HG03108 (cell line): ENCODE measurements around the gene TMUB1.
A peak's percentile ranks its signal among the peaks of the same experiment; 100 is the strongest.

Experiments used
- ATAC-seq: cut with Tn5 transposase; IDR thresholded peaks from one replicate; pipeline ENCODE4 v1.9.1; 2021; ENCODE audit warnings: moderate library complexity; ENCODE audit not compliant: unreplicated experiment

Gene TMUB1

GRCh38 chr7:151104411-151105235 lies 21.3 kb upstream of the TMUB1 start:
- no peak for ATAC-seq

- ATAC-seq: no peak
Measured at GRCh38 chr7:151103973-151104372, 20.7 kb upstream of the TMUB1 start.

GRCh38 chr7:151102991-151103390 lies 19.7 kb upstream of the TMUB1 start:
- ATAC-seq: no peak

- no peak for ATAC-seq
Measured at GRCh38 chr7:151101621-151102396, 18.5 kb upstream of the TMUB1 start.

- no peak for ATAC-seq
Measured at GRCh38 chr7:151100921-151101320, 17.6 kb upstream of the TMUB1 start.

- ATAC-seq: no peak
Measured at GRCh38 chr7:151099486-151100211, 16.4 kb upstream of the TMUB1 start.

GRCh38 chr7:151095828-151096475 lies 12.7 kb upstream of the TMUB1 start:
- ATAC-seq: no peak

GRCh38 chr7:151095123-151095797 lies 12.0 kb upstream of the TMUB1 start:
- no peak for ATAC-seq

- ATAC-seq: no peak
Measured at GRCh38 chr7:151094675-151095074, 11.4 kb upstream of the TMUB1 start.

GRCh38 chr7:151093748-151094147 lies 10.5 kb upstream of the TMUB1 start:
- no peak for ATAC-seq

GRCh38 chr7:151091988-151092387 lies 8.7 kb upstream of the TMUB1 start:
- ATAC-seq: no peak

GRCh38 chr7:151091431-151091830 lies 8.1 kb upstream of the TMUB1 start:
- ATAC-seq: no peak

- ATAC-seq: no peak
Measured at GRCh38 chr7:151091003-151091402, 7.7 kb upstream of the TMUB1 start.

GRCh38 chr7:151089893-151090730 lies 6.8 kb upstream of the TMUB1 start:
- no peak for ATAC-seq

- ATAC-seq: no peak
Measured at GRCh38 chr7:151088856-151089699, 5.8 kb upstream of the TMUB1 start.

- ATAC-seq: no peak
Measured at GRCh38 chr7:151088019-151088855, 4.9 kb upstream of the TMUB1 start.

GRCh38 chr7:151087245-151088018 lies 4.1 kb upstream of the TMUB1 start:
- peak; percentile 29 for ATAC-seq
